GM20000 (cell line): ENCODE data around the gene DNAJC5.

Source experiments
- DNase-seq: peaks from one replicate; pipeline ENCODE4 v3.0.0; 2012; ENCODE audit warnings: low spot score
- CTCF ChIP-seq: IDR thresholded peaks from 2 replicates; pipeline ENCODE4 v1.5.1; 2012; ENCODE audit warnings: mild to moderate bottlenecking, control low read depth; ENCODE audit errors: extremely low read depth, missing control alignments

The DNAJC5 gene

GRCh38 chr20:63946986-63947637 lies 52.2 kb downstream of the DNAJC5 start:
- DNase-seq = no peak
- TF ChIP-seq CTCF = no peak

GRCh38 chr20:63947638-63948456 lies 52.9 kb downstream of the DNAJC5 start:
- TF ChIP-seq CTCF = no peak
- DNase-seq = no peak

GRCh38 chr20:63950701-63951397 lies 55.9 kb downstream of the DNAJC5 start:
- no peak for DNase-seq
- no peak for TF ChIP-seq CTCF

- no peak for TF ChIP-seq CTCF
- no peak for DNase-seq
Measured at GRCh38 chr20:63951398-63952209, 56.7 kb downstream of the DNAJC5 start.

- no peak for TF ChIP-seq CTCF
- no peak for DNase-seq
Measured at GRCh38 chr20:63952210-63952535, 57.2 kb downstream of the DNAJC5 start.

GRCh38 chr20:63952769-63953168 lies 57.8 kb downstream of the DNAJC5 start:
- TF ChIP-seq CTCF = no peak
- no peak for DNase-seq
